22Rv1 (cell line): ENCODE data around the gene RAB3IL1.

ENCODE experiments used
- CTCF ChIP-seq: fragments of 450-650 bp; IDR thresholded peaks from 2 replicates; pipeline ENCODE4 v1.5.1; 2017; ENCODE audit warnings: mild to moderate bottlenecking
- ZFX ChIP-seq: fragments of 450-650 bp; IDR thresholded peaks from 2 replicates; pipeline ENCODE4 v1.6.1; 2017; ENCODE audit warnings: antibody characterized with exemption, borderline replicate concordance

GRCh38 chr11:61864814-61865775 is 52.3 kb downstream of the RAB3IL1 start:
- no peak for TF ChIP-seq CTCF
- TF ChIP-seq ZFX, result no peak
